Activated naive CD8-positive, alpha-beta T cell (primary cell): ENCODE results near the gene SHISA7.

ENCODE experiments used
- H3K27ac Mint-ChIP-seq: one replicate; pipeline ENCODE4 v1.8.0; 2021; ENCODE audit warnings: mixed read lengths
- H3K27me3 Mint-ChIP-seq: one replicate; pipeline ENCODE4 v1.8.0; 2021; ENCODE audit warnings: mixed read lengths
- H3K36me3 Mint-ChIP-seq: one replicate; pipeline ENCODE4 v1.8.0; 2021; ENCODE audit warnings: mixed read lengths
- H3K4me1 Mint-ChIP-seq: one replicate; pipeline ENCODE4 v1.8.0; 2021; ENCODE audit warnings: low read depth, mixed read lengths
- H3K4me3 Mint-ChIP-seq: one replicate; pipeline ENCODE4 v1.8.0; 2021; ENCODE audit warnings: mild to moderate bottlenecking, mixed read lengths
- H3K9me3 Mint-ChIP-seq: one replicate; pipeline ENCODE4 v1.8.0; 2021; ENCODE audit warnings: low read depth, mixed read lengths

The SHISA7 gene

GRCh38 chr19:55484593-55485438, 41.7 kb upstream of the SHISA7 start, which contains the start of gene NAT14:
Gene NAT14 (plus strand): TSS chr19:55485188. CDS start chr19:55485709, 521 bp downstream.
- Mint-ChIP-seq H3K4me1 (peaks cover 16% of the 10 kb centered on the region), H3K4me3 (peak within 1 kb of the TSS; percentile 76), H3K27ac (peak within 1 kb of the TSS; percentile 86), H3K36me3 (no peaks in the 10 kb centered on the region), H3K27me3 (no peaks in the 10 kb centered on the region), H3K9me3 (no peaks in the 10 kb centered on the region)

GRCh38 chr19:55483706-55484592, 40.8 kb upstream of the SHISA7 start:
- Mint-ChIP-seq H3K27ac (no peak overlapping the region), H3K9me3 (no peaks in the 10 kb centered on the region), H3K4me1 (peaks cover 24% of the 10 kb centered on the region), H3K36me3 (no peaks in the 10 kb centered on the region), H3K27me3 (no peaks in the 10 kb centered on the region), H3K4me3 (peak overlapping the region; percentile 42)

- Mint-ChIP-seq H3K4me3 (no peak overlapping the region), H3K27ac (no peak overlapping the region), H3K27me3 (no peaks in the 10 kb centered on the region), H3K9me3 (no peaks in the 10 kb centered on the region), H3K4me1 (peaks cover 30% of the 10 kb centered on the region), H3K36me3 (no peaks in the 10 kb centered on the region)
Measured at GRCh38 chr19:55482967-55483705, 40.0 kb upstream of the SHISA7 start.

GRCh38 chr19:55482156-55482961, 39.3 kb upstream of the SHISA7 start:
- Mint-ChIP-seq H3K4me3 (no peak overlapping the region), H3K4me1 (peaks cover 33% of the 10 kb centered on the region), H3K9me3 (no peaks in the 10 kb centered on the region), H3K27me3 (no peaks in the 10 kb centered on the region), H3K36me3 (no peaks in the 10 kb centered on the region), H3K27ac (no peak overlapping the region)

- peaks cover 30% of the 10 kb centered on the region for H3K4me1 Mint-ChIP-seq
- no peaks in the 10 kb centered on the region for H3K36me3 Mint-ChIP-seq
- no peak overlapping the region for H3K4me3 Mint-ChIP-seq
- no peak overlapping the region for H3K27ac Mint-ChIP-seq
- H3K27me3 Mint-ChIP-seq = no peaks in the 10 kb centered on the region
- H3K9me3 Mint-ChIP-seq = no peaks in the 10 kb centered on the region
Measured at GRCh38 chr19:55481794-55482155, 38.7 kb upstream of the SHISA7 start.

- Mint-ChIP-seq H3K4me3 (no peak overlapping the region), H3K27me3 (no peaks in the 10 kb centered on the region), H3K27ac (no peak overlapping the region), H3K36me3 (no peaks in the 10 kb centered on the region), H3K9me3 (no peaks in the 10 kb centered on the region), H3K4me1 (peaks cover 31% of the 10 kb centered on the region)
Measured at GRCh38 chr19:55481148-55481793, 38.2 kb upstream of the SHISA7 start.

- H3K9me3 Mint-ChIP-seq = no peaks in the 10 kb centered on the region
- no peaks in the 10 kb centered on the region for H3K36me3 Mint-ChIP-seq
- H3K4me1 Mint-ChIP-seq = peaks cover 28% of the 10 kb centered on the region
- no peaks in the 10 kb centered on the region for H3K27me3 Mint-ChIP-seq
- H3K4me3 Mint-ChIP-seq = peak overlapping the region; percentile 35
- H3K27ac Mint-ChIP-seq = no peak overlapping the region
Measured at GRCh38 chr19:55479451-55480230, 36.5 kb upstream of the SHISA7 start.

GRCh38 chr19:55479045-55479444, 35.9 kb upstream of the SHISA7 start:
- H3K36me3 Mint-ChIP-seq = no peaks in the 10 kb centered on the region
- peaks cover 28% of the 10 kb centered on the region for H3K4me1 Mint-ChIP-seq
- H3K4me3 Mint-ChIP-seq = peak overlapping the region; percentile 93
- H3K27ac Mint-ChIP-seq = no peak overlapping the region
- no peaks in the 10 kb centered on the region for H3K27me3 Mint-ChIP-seq
- H3K9me3 Mint-ChIP-seq = no peaks in the 10 kb centered on the region

GRCh38 chr19:55478364-55478763, 35.3 kb upstream of the SHISA7 start:
- no peak overlapping the region for H3K27ac Mint-ChIP-seq
- peaks cover 28% of the 10 kb centered on the region for H3K4me1 Mint-ChIP-seq

GRCh38 chr19:55477905-55478304, 34.8 kb upstream of the SHISA7 start:
- Mint-ChIP-seq H3K4me3 (peak overlapping the region; percentile 93), H3K9me3 (no peaks in the 10 kb centered on the region), H3K27me3 (no peaks in the 10 kb centered on the region), H3K36me3 (no peaks in the 10 kb centered on the region), H3K27ac (no peak overlapping the region), H3K4me1 (peaks cover 28% of the 10 kb centered on the region)

More at GRCh38 chr19:55478364-55478763, 35.3 kb upstream of the SHISA7 start:
- H3K27me3 Mint-ChIP-seq = no peaks in the 10 kb centered on the region
- peak overlapping the region; percentile 93 for H3K4me3 Mint-ChIP-seq
- no peaks in the 10 kb centered on the region for H3K9me3 Mint-ChIP-seq
- no peaks in the 10 kb centered on the region for H3K36me3 Mint-ChIP-seq

GRCh38 chr19:55476100-55476775, 33.1 kb upstream of the SHISA7 start, which contains the start of gene ZNF628:
Gene ZNF628 (plus strand): TSS chr19:55476617. CDS start chr19:55479911, 3,294 bp downstream.
- Mint-ChIP-seq H3K27me3 (no peaks in the 10 kb centered on the region), H3K9me3 (no peaks in the 10 kb centered on the region), H3K4me1 (peaks cover 28% of the 10 kb centered on the region), H3K4me3 (peak within 1 kb of the TSS; percentile 93), H3K36me3 (no peaks in the 10 kb centered on the region), H3K27ac (peak within 1 kb of the TSS; percentile 89)

GRCh38 chr19:55474269-55475265, 31.5 kb upstream of the SHISA7 start:
- Mint-ChIP-seq H3K4me3 (peak overlapping the region; percentile 35), H3K4me1 (peaks cover 23% of the 10 kb centered on the region), H3K9me3 (no peaks in the 10 kb centered on the region), H3K27me3 (no peaks in the 10 kb centered on the region), H3K27ac (no peak overlapping the region), H3K36me3 (no peaks in the 10 kb centered on the region)
